ENCODE measurements around the gene TEPSIN.

DNA sequence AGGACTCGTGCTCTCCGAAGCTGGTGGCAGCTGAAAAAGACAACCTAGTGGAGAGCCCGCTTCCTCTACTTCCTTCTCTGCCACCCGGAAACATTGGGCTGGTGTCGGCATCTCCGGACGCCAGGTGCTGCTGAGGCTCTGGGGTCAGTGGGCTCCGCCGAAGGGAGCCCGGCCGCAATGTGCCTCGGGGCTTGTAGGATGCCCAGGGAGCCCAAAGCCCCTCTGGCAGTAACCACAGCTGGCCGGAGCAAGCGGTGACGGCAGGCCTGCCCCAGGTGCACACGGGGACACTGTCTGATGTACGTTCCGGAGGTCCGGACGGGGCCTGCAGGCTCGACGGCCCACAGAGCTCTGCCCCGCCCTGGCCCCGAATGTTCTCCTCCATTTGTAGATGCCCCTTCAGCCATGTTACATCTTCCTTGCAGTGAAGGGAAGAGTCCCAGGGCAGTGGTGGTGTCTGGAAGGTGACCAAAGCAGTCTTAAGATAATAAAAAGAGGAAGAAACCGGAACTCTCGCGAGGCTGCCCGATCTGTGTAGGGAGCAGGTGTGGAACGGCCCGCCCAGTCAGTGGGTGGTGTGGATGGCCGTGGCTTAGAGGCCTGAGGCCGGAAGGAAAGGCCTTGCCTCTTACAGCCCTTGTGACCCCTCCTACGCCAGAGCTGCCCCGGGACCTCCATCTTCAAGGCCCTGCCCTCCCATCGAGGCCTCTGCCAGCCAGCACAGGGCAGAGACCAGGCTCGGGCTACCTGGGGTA is 22.9 kb upstream of the TEPSIN start:
- TF ChIP-seq, protein P1, sequence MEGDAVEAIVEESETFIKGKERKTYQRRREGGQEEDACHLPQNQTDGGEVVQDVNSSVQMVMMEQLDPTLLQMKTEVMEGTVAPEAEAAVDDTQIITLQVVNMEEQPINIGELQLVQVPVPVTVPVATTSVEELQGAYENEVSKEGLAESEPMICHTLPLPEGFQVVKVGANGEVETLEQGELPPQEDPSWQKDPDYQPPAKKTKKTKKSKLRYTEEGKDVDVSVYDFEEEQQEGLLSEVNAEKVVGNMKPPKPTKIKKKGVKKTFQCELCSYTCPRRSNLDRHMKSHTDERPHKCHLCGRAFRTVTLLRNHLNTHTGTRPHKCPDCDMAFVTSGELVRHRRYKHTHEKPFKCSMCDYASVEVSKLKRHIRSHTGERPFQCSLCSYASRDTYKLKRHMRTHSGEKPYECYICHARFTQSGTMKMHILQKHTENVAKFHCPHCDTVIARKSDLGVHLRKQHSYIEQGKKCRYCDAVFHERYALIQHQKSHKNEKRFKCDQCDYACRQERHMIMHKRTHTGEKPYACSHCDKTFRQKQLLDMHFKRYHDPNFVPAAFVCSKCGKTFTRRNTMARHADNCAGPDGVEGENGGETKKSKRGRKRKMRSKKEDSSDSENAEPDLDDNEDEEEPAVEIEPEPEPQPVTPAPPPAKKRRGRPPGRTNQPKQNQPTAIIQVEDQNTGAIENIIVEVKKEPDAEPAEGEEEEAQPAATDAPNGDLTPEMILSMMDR (IDR thresholded peaks at IDR 0.05; ENCODE audit: borderline replicate concordance, extremely low read depth, low read length, poor library complexity, severe bottlenecking), result no peak
- no peak for TF ChIP-seq EZH2 (IDR thresholded peaks at IDR 0.05; ENCODE audit: borderline replicate concordance, low read depth, low read length, severe bottlenecking)

Measured in DND-41 (cell line).